Activated CD8-positive, alpha-beta memory T cell treated with anti-CD3 and anti-CD28 coated beads for 36 hours (primary cell): ENCODE measurements around the gene MYO5C. TPM values are rescaled to one million over a fixed set of nuclear protein-coding genes. Genes with fewer than 3 reads are reported as not detected.

Experiments
- CTCF ChIA-PET: fragments of 350-600 bp; sonication (Branson Sonifier 250); formaldehyde crosslinking; loops from one replicate; lab custom pipeline; 2021; ENCODE audit warnings: antibody characterized with exemption; lab: Charles Lee
- POLR2A ChIA-PET: fragments of 350-600 bp; sonication (Branson Sonifier 250); formaldehyde crosslinking; loops from one replicate; lab custom pipeline; 2021; ENCODE audit warnings: antibody characterized with exemption; lab: Charles Lee
- total RNA-seq, 2 experiments: library from RNA; stranded (reverse); gene quantifications; one replicate each; pipeline ENCODE4 v1.2.3, GENCODE V29; 2021

Gene MYO5C
- total RNA-seq, 2 experiments from 2014 or later = 0.17 to 0.23 TPM

DNA sequence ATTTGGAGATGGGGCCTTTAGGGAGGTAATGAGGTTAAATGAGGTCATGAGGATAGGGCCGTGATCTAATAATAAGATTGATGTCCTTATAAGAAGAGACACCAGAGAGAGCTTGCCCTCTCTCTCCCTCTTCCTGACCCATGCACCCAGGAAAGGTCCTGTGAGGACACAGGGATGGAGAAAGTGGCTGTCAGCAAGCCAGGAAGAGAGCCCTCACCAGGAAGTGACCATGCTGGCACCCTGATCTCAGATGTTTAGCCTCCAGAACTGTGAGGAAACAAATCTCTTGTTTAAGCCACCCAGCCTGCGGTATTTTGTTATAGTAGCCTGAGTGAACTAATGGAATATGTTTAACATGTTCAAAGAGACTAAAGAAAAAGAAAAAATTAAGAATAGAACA, 89.2 kb downstream of the MYO5C start:
- CTCF ChIA-PET = interaction anchor here (1.0 kb wide), 1 partner anchor 43 kb away, joined by 3 read pairs; no protein-coding TSS in a partner anchor
- POLR2A ChIA-PET = no interaction called here

DNA sequence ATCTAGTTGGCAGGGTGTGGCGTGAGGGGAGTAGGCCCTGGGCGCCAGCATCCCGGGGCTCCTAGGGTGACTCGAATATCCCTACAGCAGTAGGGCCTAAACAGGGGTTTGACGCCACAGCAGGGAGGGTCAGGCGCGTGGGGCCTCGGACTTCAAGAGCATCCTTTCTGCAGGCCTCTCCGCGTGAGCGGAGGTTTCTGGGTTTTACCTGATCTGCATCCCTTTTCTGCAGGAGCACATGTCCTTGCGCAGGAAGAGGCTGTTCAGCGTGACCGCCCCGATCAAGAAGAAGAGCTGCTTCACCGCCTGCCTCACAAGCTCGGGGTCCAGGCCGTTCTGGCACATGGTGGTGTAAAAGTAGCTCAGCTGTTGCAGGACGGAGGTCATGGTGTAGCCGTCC, 90.9 kb downstream of the MYO5C start:
- ChIA-PET POLR2A (no interaction called here), CTCF (no interaction called here)

DNA sequence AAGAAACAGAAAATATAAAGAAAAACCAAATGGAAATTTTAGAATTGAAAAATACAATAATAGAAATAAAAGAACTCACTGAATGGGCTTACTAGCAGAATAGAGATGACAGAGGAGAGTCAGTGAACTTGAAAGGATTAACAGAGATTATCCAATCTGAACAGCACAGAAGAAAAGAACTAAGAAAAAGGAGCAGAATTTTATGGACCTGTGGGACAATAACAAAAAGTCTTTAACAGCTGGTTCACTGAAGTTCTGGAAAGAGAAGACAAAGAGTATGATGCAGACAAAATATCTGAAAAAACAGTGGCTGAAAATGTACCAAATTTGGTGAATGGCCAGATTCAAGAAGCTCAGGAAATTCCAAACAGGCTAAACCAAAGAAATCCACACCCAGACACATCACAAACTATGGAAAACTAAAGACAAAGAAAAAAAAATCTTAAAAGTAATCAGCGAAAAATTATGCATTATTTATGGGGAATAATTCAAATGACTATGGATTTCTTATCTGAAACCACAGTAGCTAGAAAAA, 94.7 kb downstream of the MYO5C start:
- ChIA-PET CTCF (no interaction called here), POLR2A (no interaction called here)

- CTCF ChIA-PET = interaction anchor here (1.1 kb wide), 1 partner anchor 9 kb away, joined by 3 read pairs; no protein-coding TSS in a partner anchor
- POLR2A ChIA-PET = no interaction called here
Measured at GRCh38 chr15:52199271-52199670, 96.3 kb downstream of the MYO5C start.

GRCh38 chr15:52196891-52197290, 98.7 kb downstream of the MYO5C start:
- CTCF ChIA-PET = no interaction called here
- POLR2A ChIA-PET = no interaction called here

GRCh38 chr15:52193791-52194190, 101.8 kb downstream of the MYO5C start:
- ChIA-PET POLR2A (no interaction called here), CTCF (interaction anchor here (0.7 kb wide), 1 partner anchor 106 kb away, joined by 3 read pairs; no protein-coding TSS in a partner anchor)

DNA sequence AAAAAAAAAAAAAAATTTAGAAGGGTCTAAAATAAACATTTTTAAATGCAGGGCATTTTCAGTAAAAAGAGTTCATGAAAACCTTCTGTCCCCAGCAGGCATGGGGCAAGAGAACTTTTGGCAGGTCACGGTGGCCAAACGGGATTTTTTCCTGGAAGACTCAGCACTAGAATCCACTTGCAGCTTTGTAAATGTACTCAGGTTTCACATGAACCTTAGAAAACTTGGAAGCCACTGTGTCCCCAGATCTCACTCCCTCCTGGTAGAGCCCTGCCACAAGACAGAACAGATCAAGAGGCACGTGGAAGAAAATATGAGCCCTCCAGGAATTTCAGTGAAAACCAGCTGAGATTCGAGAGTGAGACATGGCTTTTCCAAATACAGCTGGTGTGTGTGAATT, 102.3 kb downstream of the MYO5C start:
- CTCF ChIA-PET = interaction anchor here (0.7 kb wide), 2 partner anchors 106 to 116 kb away, joined by 3 read pairs; no protein-coding TSS in a partner anchor
- POLR2A ChIA-PET = no interaction called here

DNA sequence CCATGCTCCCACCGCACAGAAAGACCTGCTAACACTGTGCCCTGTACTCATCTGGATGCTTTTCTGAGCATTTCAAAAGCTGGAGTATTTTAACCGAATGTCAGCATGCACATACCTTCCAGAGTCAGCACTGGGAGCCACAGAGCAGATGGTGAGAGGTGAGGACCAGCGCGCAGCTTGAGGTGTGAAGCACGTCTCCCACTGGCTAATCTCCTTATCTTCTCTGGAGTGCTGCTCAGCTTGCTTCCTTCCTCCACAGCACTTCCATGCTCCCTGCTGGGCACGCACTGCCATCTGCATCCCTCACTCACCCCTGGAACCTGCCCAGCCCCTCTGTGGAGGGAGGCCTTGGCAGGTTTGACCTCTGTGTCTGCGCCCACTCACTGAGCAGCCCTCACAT, 104.4 kb downstream of the MYO5C start, which contains the start of gene GNB5:
Gene GNB5 (minus strand): TSS at position 186 of the 400 bp plus-strand sequence. CDS start 6,716 bp downstream, outside the sequence.
- ChIA-PET POLR2A (no interaction called here), CTCF (interaction anchor here (0.6 to 0.9 kb wide), 2 partner anchors 12 to 17 kb away, joined by 3 to 4 read pairs; no protein-coding TSS in a partner anchor)

DNA sequence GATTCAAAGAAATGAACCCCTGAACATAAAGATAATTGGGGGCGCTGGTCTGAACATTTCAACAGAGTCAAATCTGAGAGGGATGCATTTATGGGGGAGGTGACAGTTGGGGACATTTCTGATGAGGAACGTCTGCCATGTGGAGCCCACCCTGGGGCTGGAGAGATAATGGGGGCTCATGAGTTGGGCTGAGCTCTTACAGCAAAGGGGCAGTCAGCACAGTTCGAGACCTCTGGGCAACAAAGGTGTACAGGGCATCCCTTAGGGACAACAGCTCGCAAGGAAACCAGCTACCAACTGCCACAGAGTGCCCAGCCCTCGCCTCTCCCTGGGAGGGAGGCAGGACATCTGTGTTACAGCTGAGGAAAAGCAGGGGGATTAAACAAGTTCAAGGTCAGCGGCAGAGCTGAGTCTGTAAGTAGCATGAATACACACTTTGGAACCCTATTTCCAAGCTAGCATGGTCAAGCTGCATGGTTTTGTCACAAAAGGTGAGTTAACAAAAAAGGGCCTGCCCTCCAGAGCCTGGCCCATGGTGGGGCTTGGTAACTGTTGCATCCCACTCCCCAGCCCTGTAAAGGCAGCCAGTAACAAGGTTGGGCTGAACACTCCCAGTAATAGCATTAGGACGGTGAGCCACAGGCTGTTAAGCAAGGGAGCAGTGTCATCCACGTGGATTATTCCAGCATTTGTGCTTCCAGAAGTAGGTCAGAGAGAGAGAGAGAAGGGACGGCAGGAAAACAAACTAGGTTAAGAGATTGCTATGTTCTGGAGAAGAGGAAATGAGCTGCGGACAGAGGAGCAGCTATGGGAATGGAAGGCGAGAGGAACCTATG, 108.7 kb downstream of the MYO5C start:
- ChIA-PET POLR2A (interaction anchor here (0.6 to 0.7 kb wide), 2 partner anchors 9 to 10 kb away, joined by 3 to 5 read pairs; no protein-coding TSS in a partner anchor), CTCF (no interaction called here)

- CTCF ChIA-PET = interaction anchor here (1.2 kb wide), 1 partner anchor 42 kb away, joined by 5 read pairs; no protein-coding TSS in a partner anchor
- POLR2A ChIA-PET = no interaction called here
Measured at GRCh38 chr15:52185151-52185561, 110.4 kb downstream of the MYO5C start.

- POLR2A ChIA-PET = no interaction called here
Measured at GRCh38 chr15:52184721-52185120, 110.9 kb downstream of the MYO5C start.

GRCh38 chr15:52183562-52184173, 111.9 kb downstream of the MYO5C start:
- CTCF ChIA-PET = interaction anchor here (1.5 kb wide), 1 partner anchor 25 kb away, joined by 4 read pairs; no protein-coding TSS in a partner anchor
- POLR2A ChIA-PET = no interaction called here

More at GRCh38 chr15:52184721-52185120, 110.9 kb downstream of the MYO5C start:
- CTCF ChIA-PET = interaction anchor here (1.2 to 1.5 kb wide), 2 partner anchors 24 to 43 kb away, joined by 4 to 5 read pairs; no protein-coding TSS in a partner anchor

DNA sequence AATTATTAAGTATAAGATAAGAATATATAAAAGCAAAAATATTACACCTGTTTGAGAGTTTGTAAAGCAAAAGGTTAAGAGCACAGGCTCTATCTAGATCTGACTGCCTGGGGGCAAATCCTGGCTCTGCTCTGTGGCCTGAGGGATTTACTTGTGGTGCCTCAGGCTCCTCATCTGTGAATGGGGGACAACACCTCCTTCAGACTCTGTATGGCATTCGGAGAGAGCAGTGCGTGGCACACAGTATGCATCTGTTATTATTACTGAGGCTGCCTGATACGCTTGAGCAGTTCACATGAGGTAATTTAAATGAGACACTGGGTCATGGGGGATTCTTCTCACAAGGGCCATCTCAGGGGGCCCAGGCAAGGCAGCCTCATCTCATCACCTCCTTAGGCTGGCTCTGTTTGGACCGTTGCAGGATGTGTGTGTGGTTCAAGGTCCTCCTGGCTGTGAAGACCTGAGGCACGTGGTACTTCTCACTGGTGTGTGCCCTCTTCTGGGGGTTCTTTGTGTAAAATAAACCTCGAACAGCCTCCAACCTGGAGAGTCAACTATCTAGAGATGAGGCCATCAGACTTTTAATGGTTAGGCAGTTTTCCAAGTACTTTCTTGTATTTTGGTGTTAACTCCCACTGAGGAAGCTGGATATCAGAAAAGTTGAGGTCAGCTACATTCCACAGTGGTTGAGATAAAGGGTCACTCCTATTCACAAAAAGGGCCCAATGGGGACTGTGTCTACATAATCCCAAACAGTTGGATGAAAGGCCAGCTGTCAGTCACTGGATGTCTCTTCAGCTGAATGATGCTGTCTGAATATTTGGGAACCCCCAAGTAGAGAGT, 113.4 kb downstream of the MYO5C start:
- ChIA-PET POLR2A (no interaction called here), CTCF (no interaction called here)

GRCh38 chr15:52180851-52181450, 114.7 kb downstream of the MYO5C start:
- ChIA-PET POLR2A (interaction anchor here (2.1 kb wide), 1 partner anchor 209 kb away, joined by 9 read pairs; the partner anchor contains the start of gene LEO1), CTCF (interaction anchor here (1.6 kb wide), 1 partner anchor 27 kb away, joined by 5 read pairs; no protein-coding TSS in a partner anchor)

GRCh38 chr15:52180196-52180835, 115.3 kb downstream of the MYO5C start:
- CTCF ChIA-PET = interaction anchor here (1.6 kb wide), 1 partner anchor 28 kb away, joined by 5 read pairs; no protein-coding TSS in a partner anchor
- POLR2A ChIA-PET = interaction anchor here (2.1 kb wide), 1 partner anchor 209 kb away, joined by 9 read pairs; the partner anchor contains the start of gene LEO1

GRCh38 chr15:52179278-52180195, 116.1 kb downstream of the MYO5C start:
- ChIA-PET POLR2A (interaction anchor here (0.6 to 2.1 kb wide), 3 partner anchors 158 to 443 kb away, joined by 3 to 9 read pairs (median 3); partner anchors contain the start of gene LEO1), CTCF (interaction anchor here (0.7 to 1.6 kb wide), 3 partner anchors 11 to 442 kb away, joined by 3 to 5 read pairs (median 3); partner anchors contain the start of gene LYSMD2)
